GM21390 (cell line): Measurements from ENCODE around the gene CA9.

Experiments
- ATAC-seq: cut with Tn5 transposase; IDR thresholded peaks from one replicate; pipeline ENCODE4 v1.9.1; 2021; ENCODE audit not compliant: unreplicated experiment

CA9 gene

GRCh38 chr9:35651956-35652828, 21.5 kb upstream of the CA9 start:
- ATAC-seq = no peak

- ATAC-seq = no peak
Measured at GRCh38 chr9:35652829-35653209, 20.9 kb upstream of the CA9 start.

GRCh38 chr9:35653611-35654010, 20.1 kb upstream of the CA9 start:
- no peak for ATAC-seq

GRCh38 chr9:35656348-35656747, 17.4 kb upstream of the CA9 start:
- no peak for ATAC-seq

GRCh38 chr9:35656831-35657545, 16.7 kb upstream of the CA9 start:
- ATAC-seq = no peak

- peak; percentile 84 for ATAC-seq
Measured at GRCh38 chr9:35657546-35658136, 16.1 kb upstream of the CA9 start, which contains the start of gene RMRP. Gene RMRP (minus strand): TSS chr9:35658019.

GRCh38 chr9:35658137-35658967, 15.4 kb upstream of the CA9 start, which contains the start of gene CCDC107:
Gene CCDC107 (plus strand): TSS chr9:35658292. CDS start chr9:35658380, 88 bp downstream.
- ATAC-seq = peak; percentile 57

- no peak for ATAC-seq
Measured at GRCh38 chr9:35658968-35659220, 14.8 kb upstream of the CA9 start.

GRCh38 chr9:35659340-35659739, 14.4 kb upstream of the CA9 start:
- no peak for ATAC-seq

GRCh38 chr9:35660966-35661415, 12.7 kb upstream of the CA9 start:
- no peak for ATAC-seq

- ATAC-seq = no peak
Measured at GRCh38 chr9:35661756-35662350, 11.9 kb upstream of the CA9 start.

- ATAC-seq = no peak
Measured at GRCh38 chr9:35662437-35662836, 11.3 kb upstream of the CA9 start.

GRCh38 chr9:35664531-35665470, 8.9 kb upstream of the CA9 start, which contains the start of gene ARHGEF39:
Gene ARHGEF39 (minus strand): TSS chr9:35665195. CDS start chr9:35665169, 26 bp downstream.
- ATAC-seq = peak; percentile 78

GRCh38 chr9:35665471-35665818, 8.3 kb upstream of the CA9 start:
- ATAC-seq = no peak

GRCh38 chr9:35666045-35666444, 7.7 kb upstream of the CA9 start:
- no peak for ATAC-seq

GRCh38 chr9:35666549-35666948, 7.2 kb upstream of the CA9 start:
- no peak for ATAC-seq

GRCh38 chr9:35667939-35668338, 5.8 kb upstream of the CA9 start:
- ATAC-seq = no peak

GRCh38 chr9:35669331-35670145, 4.2 kb upstream of the CA9 start:
- no peak for ATAC-seq

GRCh38 chr9:35674025-35674361, 265 bp downstream of the CA9 start:
- no peak for ATAC-seq
